ENCODE data around the gene DLG2.

GRCh38 chr11:84909740-84910139 lies 717.4 kb downstream of the DLG2 start:
- TF ChIP-seq CTCF (IDR thresholded peaks at IDR 0.05; ENCODE audit: low read depth, low read length), result no peak
- TF ChIP-seq EZH2phosphoT487 (IDR thresholded peaks at IDR 0.05; ENCODE audit: low read depth), result no peak
